GM15510 (cell line): Measurements from ENCODE around the gene PGGT1B.

Experiments
- POLR2A ChIP-seq: IDR thresholded peaks from 3 replicates; pipeline ENCODE4 v1.6.1; 2011; ENCODE audit warnings: borderline replicate concordance; ENCODE audit not compliant: insufficient read length; ENCODE audit errors: extremely low read depth

PGGT1B gene

DNA sequence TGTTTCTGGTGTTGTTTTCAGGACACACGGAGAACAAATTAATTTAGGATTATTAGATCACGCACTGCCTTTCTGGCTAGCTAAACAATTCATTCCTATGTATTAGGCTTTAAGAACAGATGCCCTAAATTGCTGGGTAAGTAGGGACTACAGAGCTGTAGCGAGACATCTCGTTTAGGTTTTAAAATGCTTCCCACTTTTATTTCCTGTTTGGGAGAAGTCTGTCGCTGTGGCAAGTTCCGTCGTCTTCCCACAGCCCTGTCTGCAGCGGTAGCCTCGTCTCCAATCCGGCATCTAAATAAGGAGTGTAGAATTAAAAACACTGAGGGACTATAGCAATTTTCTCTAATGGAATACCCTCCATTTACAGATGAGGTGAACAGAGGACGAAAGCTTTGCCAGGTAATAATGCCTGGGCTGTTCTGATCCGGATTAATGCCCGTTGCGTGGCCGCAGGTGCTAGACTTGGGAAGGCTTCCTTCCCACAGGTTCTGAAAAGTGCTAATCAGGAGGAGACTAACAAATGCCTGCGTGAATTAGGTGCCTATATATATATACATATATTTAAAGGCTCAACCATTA is 91.7 kb downstream of the PGGT1B start:
- no peak for TF ChIP-seq POLR2A

DNA sequence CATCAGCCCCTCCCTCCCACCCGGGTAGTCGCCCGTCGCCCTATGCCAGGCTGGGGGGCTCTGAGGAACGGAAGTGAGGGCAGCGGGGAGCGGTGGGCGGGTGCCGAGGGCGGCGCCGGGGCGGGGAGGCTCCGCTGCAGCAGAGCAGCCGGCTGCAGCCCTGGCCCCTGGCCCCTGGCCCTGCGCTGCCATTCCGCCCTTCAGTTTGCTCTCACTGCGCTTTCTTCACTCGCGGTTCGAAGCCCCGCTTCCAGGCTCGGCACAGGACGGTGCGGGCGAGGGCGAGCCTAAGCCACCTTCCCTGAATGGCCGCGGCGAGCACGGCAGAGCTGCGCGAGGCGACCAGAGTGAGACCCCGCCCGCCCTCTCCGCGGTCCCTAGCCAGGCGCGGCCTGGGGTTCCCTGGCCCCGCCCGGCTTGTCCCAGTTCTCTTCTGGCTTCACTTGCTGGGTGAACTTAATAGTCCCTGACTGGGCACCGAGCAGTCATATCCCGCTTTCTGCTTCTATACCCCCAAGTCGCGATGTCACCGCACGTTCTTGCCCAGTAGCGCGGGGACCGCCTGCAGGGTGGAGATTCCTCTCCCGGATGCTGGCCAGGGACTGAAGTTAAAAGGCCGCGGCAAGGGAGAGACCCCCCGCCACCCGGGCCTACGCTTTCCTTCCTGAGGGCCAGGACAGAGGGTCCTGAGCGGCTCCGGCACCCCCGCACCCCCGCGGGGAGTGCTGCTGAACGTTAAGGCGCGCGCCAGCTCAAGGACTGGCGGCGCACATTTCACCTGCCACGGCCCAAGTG is 92.3 kb downstream of the PGGT1B start:
- no peak for TF ChIP-seq POLR2A

DNA sequence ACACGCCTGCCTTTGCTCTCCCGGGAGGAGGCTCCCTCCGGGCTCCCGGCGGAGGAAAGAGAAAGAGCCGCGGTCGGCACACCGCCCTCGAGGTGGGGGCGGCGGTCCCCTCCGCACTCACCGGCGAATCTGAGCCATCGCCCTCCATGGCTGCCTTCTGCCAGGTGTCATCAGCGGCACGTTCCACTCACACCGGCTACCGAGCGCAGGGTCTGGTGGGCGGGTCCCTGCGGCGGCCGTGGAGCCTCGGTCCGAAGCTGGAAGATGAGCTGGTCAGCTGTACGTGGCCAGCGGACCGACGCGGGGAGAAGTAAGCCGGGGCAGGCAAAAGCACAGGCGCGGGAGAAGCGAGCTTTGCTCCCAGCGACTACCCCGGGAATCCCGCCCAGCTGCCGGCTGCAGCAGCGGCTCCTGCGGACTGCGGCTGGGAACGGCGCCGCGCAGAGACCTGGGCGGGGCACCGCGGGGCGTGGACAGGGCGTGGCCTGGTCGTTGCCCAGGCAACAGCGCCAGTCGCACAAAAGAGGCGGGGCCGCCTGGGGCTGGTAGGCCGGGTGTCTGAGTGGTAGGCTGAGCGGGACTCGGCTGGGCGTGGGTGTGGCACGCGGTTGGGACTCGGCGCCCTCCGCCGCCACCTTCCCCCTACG is 93.1 kb downstream of the PGGT1B start, which contains the start of gene TRIM36:
Gene TRIM36 (minus strand): TSS at position 422 of the 647 bp plus-strand sequence. CDS start 274 bp downstream, at position 148.
- no peak for TF ChIP-seq POLR2A

DNA sequence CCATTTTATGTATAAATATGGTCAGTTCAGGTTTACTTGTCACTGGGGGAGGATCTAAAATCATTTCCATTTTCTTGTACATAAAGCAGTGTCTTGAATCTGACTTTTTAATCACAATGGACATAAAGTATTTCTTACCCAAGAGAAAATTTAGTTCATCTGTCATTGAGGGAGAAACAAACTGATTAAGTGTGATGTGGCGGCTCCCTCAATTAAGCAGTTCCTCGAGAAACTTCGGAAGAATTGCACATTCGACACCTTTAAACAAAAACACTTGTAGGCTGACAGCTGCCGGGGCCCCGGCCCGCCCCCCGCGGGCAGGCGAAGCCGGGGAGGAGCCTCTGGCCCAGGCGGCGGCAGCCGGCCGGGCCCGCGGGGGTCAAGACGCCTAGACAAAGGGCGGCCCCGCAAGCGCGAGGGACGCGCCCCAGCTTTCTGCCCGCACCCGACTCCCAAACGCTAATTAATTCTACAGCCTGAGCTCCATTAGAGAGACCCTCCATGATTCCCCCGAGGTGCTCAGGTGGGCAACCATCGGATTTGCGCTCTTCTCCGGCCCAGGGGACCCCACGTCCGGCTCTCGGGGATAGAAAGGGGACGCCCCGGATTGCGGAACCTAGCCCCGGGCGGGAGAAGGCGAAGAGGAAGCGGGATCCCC is 93.7 kb downstream of the PGGT1B start:
- no peak for TF ChIP-seq POLR2A

DNA sequence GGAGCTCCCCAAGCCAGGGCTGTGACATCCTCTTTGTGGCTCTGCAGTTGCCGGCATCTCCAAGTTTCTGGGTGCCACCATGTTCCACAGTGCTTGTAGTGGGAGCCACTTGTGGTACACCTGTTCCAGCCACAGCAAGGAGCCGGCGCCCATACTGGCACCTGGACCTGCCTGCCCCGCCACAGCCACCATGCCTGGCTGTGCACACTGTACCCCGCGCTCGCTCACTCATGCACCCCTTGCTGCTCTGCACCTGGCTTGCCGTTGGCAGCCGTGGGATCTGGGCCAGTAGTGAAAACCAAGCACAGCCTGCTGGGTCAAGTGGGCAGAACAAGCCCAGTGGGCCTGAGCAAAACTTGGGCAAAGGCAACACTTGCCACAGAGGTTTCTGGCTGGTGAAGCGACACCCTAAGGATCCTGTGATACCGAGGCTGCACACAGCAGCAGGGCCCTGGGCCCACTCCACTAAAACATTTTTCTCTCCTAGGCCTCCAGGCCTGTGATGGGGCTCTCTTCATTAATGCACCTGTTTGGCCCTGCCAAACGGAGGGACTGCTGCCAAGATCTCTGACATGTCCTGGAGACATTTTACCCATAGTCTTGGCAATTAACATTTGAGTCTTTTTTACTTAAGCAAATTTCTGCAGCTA is 95.8 kb downstream of the PGGT1B start:
- TF ChIP-seq POLR2A, result no peak

DNA sequence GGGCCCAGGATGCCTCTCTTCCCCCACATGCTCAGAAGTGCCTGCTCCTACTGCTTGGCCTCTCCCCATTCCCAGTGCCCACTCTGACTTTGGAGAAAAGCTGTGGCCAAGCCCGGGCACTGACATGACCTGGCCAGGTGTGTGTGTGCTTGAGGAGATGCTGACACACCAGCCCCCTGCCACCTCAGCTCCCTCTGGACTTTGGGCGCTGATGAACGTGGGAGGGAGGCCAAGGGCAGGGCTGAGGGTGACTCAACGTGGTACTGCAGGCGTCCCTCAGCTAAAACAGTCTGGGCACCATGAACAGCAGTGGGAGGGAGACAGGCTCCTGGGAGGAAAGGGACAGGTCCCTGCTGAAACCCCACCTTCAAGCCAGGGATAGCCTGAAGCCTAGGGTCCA is 96.9 kb downstream of the PGGT1B start:
- TF ChIP-seq POLR2A, result no peak

DNA sequence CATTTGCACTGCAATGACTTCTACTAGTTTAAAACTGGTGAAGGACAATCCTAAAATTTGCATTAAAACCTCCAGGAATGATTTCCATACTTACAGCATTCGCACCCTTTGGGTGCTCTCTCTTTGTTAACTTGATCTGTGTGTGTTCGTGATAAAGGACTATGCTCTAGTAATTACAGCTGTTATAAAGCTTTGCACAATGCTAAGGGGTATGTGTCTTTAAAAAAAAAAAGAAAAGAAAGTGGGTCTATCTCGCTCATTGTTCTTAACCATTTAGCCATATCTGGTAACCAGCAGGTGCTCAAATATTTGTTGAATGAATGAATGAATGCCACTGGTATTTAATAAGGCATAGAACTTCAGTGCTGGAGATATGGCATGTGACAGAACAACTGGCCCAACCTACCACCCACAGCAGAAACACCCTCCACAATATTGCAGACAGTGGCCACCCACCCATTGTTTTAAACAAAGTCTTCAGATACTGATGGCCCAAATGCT is 101.7 kb downstream of the PGGT1B start:
- TF ChIP-seq POLR2A, result no peak
